NB4 (cell line): ENCODE measurements around the gene STARD13.

Experiments
- CTCF ChIP-seq: IDR thresholded peaks from one replicate; pipeline ENCODE4 v1.5.1; 2012; ENCODE audit warnings: low read depth, low read length
- POLR2A ChIP-seq: IDR thresholded peaks from 2 replicates; pipeline ENCODE4 v1.6.1; 2011; ENCODE audit warnings: mild to moderate bottlenecking; ENCODE audit not compliant: insufficient read length; ENCODE audit errors: extremely low read depth

- no peak for TF ChIP-seq CTCF
- no peak for TF ChIP-seq POLR2A
Observed at GRCh38 chr13:33230178-33230881, 55.2 kb downstream of the STARD13 start.
